Panc1 (cell line): ENCODE measurements around the gene ADTRP.

Source experiments
- CTCF ChIP-seq: fragments of 450-650 bp; IDR thresholded peaks from 2 replicates; pipeline ENCODE4 v1.5.1; 2017; ENCODE audit warnings: mild to moderate bottlenecking
- POLR2AphosphoS5 ChIP-seq: IDR thresholded peaks from 2 replicates; pipeline ENCODE4 v1.6.1; 2012; ENCODE audit warnings: mild to moderate bottlenecking, low read depth, low read length, moderate library complexity
- SIN3A ChIP-seq: IDR thresholded peaks from 2 replicates; pipeline ENCODE4 v1.6.1; 2012; ENCODE audit warnings: low read depth, mild to moderate bottlenecking, low read length, moderate library complexity, borderline replicate concordance; ENCODE audit not compliant: insufficient read depth
- TCF7L2 ChIP-seq: IDR thresholded peaks from 2 replicates; pipeline ENCODE4 v1.6.1; 2011; ENCODE audit warnings: mild to moderate bottlenecking, low read depth, low read length, inconsistent platforms

- TF ChIP-seq CTCF (no peak), SIN3A (no peak), TCF7L2 (no peak), POLR2AphosphoS5 (no peak)
These were observed 15.7 kb downstream of the ADTRP start for GRCh38 chr6:11762794-11763459.
